ENCODE results near the gene ZNRF1. TPM values are rescaled to one million over a fixed set of nuclear protein-coding genes. Genes with fewer than 3 reads are reported as not detected.

ZNRF1 gene
- total and polyA plus RNA-seq, 8 donors: 5.3 to 11.4 (median 7.9) TPM

- H3K36me3 ChIP-seq: no peaks in the 10 kb centered on the region
- peaks cover 0 to under 1% (median 0%) of the 10 kb centered on the region in 3 donors for H3K4me1 ChIP-seq
- no peak overlapping the region for H3K4me3 ChIP-seq
- WGBS, 2 donors: 95% methylated on average over 8 of the region's 8 CpGs
- no peak for FAIRE-seq
- no peaks in the 10 kb centered on the region for H3K9me3 ChIP-seq
- H3K27me3 ChIP-seq: no peaks in the 10 kb centered on the region
- TF ChIP-seq, protein P1, sequence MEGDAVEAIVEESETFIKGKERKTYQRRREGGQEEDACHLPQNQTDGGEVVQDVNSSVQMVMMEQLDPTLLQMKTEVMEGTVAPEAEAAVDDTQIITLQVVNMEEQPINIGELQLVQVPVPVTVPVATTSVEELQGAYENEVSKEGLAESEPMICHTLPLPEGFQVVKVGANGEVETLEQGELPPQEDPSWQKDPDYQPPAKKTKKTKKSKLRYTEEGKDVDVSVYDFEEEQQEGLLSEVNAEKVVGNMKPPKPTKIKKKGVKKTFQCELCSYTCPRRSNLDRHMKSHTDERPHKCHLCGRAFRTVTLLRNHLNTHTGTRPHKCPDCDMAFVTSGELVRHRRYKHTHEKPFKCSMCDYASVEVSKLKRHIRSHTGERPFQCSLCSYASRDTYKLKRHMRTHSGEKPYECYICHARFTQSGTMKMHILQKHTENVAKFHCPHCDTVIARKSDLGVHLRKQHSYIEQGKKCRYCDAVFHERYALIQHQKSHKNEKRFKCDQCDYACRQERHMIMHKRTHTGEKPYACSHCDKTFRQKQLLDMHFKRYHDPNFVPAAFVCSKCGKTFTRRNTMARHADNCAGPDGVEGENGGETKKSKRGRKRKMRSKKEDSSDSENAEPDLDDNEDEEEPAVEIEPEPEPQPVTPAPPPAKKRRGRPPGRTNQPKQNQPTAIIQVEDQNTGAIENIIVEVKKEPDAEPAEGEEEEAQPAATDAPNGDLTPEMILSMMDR (IDR thresholded peaks at IDR 0.05): no peak
- no peak for DNase-seq
- no peak overlapping the region for H3K27ac ChIP-seq
- intact Hi-C loops (cut with DNase I): no loop called here
- no peak for ATAC-seq
Measured at GRCh38 chr16:75080205-75081029, 81.6 kb downstream of the ZNRF1 start.

DNA sequence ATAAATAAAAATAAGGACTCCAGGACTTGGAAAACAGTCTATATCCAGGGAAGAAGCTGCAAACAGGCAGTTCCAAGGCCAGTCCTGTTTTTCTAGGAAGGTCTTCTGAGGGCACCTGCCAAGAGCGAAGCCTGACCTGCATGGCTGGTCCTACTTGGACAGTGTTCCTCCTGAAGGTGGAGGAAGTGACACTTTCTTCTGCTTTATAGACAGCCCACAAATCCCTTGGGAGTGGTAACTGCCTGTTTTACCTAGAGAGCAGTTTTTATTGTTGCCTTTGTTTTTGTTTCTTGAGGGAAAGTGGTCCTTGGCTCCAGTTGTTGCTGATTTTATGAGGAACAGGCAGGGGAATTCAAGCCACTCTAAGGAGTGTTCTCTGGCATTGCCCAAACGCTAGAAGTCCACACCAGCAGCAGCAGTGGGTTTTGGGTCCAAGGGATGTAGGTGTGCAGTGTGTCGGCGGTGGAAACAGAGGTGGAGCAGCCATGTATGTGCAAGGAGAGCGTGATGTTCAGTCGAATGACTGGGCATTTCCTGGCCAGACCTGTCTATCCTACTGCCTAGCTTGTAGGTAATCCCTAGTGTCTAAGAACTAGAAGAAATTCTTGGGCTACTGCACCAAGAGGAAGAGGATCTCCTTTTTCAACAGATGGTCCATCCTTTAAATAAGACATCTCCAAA lies 82.5 kb downstream of the ZNRF1 start:
- no peak for ATAC-seq
- Histone ChIP-seq H3K9me3 (no peaks in the 10 kb centered on the region), H3K4me1 (no peaks in the 10 kb centered on the region), H3K36me3 (no peaks in the 10 kb centered on the region), H3K27me3 (no peaks in the 10 kb centered on the region), H3K4me3 (no peak overlapping the region), H3K27ac (no peak overlapping the region)
- TF ChIP-seq, protein P1 (IDR thresholded peaks at IDR 0.05): no peak
- no peak for FAIRE-seq
- 88 to 93% methylated on average over 6 of the region's 6 CpGs for WGBS, 2 donors
- intact Hi-C loops (cut with DNase I): no loop called here
- no peak for DNase-seq

GRCh38 chr16:75083813-75084212 lies 85.0 kb downstream of the ZNRF1 start:
- FAIRE-seq: no peak
- H3K27ac ChIP-seq: no peak overlapping the region
- peak in 1 of 4 donors; percentile 28 for ATAC-seq

GRCh38 chr16:75085556-75085955 lies 86.7 kb downstream of the ZNRF1 start:
- intact Hi-C loops (cut with DNase I): no loop called here
- WGBS, 2 donors: 81 to 85% methylated on average over 4 of the region's 4 CpGs
- TF ChIP-seq, protein P1 (IDR thresholded peaks at IDR 0.05): no peak
- no peak for DNase-seq
- Histone ChIP-seq H3K9me3 (no peaks in the 10 kb centered on the region), H3K27ac (no peak overlapping the region), H3K4me3 (no peak overlapping the region), H3K4me1 (peaks cover 0 to 3% (median 0%) of the 10 kb centered on the region in 3 donors), H3K27me3 (no peaks in the 10 kb centered on the region), H3K36me3 (no peaks in the 10 kb centered on the region)
- FAIRE-seq: no peak
- no peak for ATAC-seq

More at GRCh38 chr16:75083813-75084212, 85.0 kb downstream of the ZNRF1 start:
- 85 to 90% methylated on average over 5 of the region's 5 CpGs for WGBS, 2 donors
- DNase-seq: no peak
- TF ChIP-seq, protein P1 (IDR thresholded peaks at IDR 0.05): no peak
- Histone ChIP-seq H3K9me3 (no peaks in the 10 kb centered on the region), H3K36me3 (no peaks in the 10 kb centered on the region), H3K27me3 (no peaks in the 10 kb centered on the region), H3K4me3 (no peak overlapping the region), H3K4me1 (peaks cover 0 to 3% (median 0%) of the 10 kb centered on the region in 3 donors)
- intact Hi-C loops (cut with DNase I): no loop called here
